ENCODE results near the gene INTS7. TPM values are rescaled to one million over a fixed set of nuclear protein-coding genes. Genes with fewer than 3 reads are reported as not detected.
A peak's percentile ranks its signal among the peaks of the same experiment; 100 is the strongest.
"Not testable (repeated sequence)": the region's sequence is repeated elsewhere in the genome, so short reads cannot be mapped to it uniquely, and the experiment has no call there.

The INTS7 gene
- total RNA-seq, 1 donor from 2014 or later: 8.2 TPM

DNA sequence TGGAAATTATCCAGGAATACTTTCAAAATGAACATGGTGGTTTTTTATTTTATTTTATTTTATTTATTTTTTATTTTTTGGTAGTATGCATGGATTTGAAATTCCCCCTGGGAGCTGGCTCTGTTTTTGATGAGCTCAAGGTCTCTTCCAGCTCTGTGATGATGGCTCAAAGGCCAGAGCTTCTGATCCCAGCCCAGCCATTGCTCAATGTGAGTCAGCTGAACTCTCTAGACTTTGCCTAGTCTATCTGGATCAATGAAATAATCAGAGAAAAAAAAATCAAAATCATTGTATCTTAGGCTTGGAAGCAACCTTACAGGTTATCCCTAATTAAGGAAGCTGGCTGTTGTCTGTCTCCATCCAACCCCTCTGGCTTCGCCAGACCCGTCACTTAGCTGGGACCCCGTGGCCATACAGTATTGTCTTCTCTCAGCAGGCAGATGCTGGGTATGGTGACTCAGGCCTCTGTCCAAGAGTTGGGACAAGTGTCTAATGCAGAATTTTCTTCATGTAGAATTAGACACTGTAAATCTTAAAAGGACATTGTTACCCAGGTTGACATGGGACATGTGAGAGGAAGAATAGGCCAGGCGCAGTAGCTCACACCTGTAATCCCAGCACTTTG is 114.6 kb downstream of the INTS7 start:
- intact Hi-C loops (cut with DNase I): no loop called here
- no peak for DNase-seq

DNA sequence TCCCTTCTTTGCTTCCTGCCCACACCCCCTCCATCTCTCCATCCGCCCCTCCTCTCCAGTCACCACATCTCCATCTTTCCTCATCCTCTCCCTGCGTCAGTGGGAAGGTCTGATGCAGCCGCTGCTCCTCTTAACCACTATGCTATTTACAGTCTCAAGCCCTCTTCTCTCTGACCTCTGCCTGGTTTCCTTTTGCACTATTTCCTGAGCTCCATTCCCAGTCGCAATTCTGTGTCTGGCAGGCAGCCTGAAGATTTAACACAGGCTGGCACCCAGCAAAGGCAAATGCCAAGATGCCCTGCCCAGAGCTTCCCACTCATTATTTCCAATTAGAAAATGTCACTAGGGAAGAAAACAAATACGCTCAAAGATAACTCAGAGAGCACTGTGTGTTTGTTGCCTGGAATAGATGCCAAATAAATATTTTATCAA is 115.2 kb downstream of the INTS7 start:
- DNase-seq: no peak
- intact Hi-C loops (cut with DNase I): no loop called here
- ATAC-seq (ENCODE audit: poor library complexity): peak; percentile 75

More for the DNA sequence above, 114.6 kb downstream of the INTS7 start:
- ATAC-seq (ENCODE audit: poor library complexity): peak; percentile 36

DNA sequence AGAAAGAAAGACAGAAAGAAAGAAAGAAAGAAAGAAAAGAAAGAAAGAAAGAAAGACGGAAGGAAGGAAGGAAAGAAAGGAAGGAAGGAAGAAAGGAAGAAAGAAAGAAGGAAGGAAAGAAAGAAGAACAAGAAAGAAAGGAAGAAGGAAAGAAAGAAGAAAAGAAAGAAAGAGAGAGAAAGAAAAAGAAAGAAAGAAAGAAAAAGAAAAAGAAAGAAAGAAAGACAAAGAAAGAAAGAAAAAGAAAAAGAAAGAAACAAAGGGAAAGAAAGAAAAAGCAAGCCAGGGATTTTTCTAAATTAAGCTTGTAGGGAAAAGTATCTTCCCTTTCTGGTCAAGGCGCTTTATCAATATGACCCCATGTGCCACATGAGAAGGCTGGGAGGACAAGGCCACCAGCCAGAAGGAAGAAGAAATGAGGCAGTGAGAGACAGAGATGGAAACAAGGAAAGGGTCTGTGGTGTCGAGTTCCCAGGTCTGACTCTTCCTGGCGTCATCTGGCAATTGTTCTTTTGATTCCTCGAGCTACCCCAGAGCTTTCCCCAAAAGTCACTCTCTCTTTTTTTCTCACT is 116.4 kb downstream of the INTS7 start:
- DNase-seq (no peak), ATAC-seq (ENCODE audit: poor library complexity) (no peak)
- intact Hi-C loops (cut with DNase I): no loop called here

DNA sequence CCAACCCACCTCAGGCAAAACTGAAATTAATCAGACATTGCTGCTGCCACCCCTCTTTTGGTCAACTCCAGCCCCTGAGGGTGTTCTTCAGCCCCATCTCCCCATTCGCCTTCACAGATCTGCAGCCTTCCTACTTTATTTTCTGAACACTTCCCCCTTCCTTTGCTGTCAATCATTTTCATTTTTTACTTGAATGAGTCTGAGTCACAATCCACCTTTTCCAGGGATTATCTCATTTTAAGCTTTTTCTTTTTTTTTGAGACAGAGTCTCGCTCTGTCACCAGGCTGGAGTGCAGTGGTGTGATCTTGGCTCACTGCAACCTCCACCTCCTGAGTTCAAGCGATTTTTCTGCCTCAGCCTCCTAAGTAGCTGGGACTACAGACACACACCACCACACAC is 118.9 kb downstream of the INTS7 start:
- DNase-seq; intact Hi-C loops (cut with DNase I); ATAC-seq (ENCODE audit: poor library complexity): not testable (repeated sequence)

DNA sequence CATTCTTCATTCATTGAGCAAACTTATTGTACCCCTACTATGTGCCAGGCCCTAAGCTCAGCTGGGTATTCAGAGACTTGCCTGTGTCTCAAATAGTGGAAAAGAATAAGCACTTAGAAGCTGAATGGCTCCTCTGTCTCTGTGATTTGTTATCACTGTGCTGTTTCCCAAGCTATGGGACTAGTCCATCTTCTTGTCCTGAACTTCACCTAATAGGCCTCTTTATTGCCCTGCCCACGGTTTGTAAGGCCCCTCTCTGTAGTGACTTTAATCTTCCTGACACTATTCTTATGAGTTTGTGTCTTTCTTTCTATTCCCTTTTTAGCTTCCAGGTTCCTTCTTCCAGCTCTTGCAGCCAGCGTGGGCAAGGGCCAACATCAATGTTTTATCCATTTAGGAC is 119.4 kb downstream of the INTS7 start:
- ATAC-seq (ENCODE audit: poor library complexity) (no peak), DNase-seq (no peak)
- intact Hi-C loops (cut with DNase I): no loop called here

DNA sequence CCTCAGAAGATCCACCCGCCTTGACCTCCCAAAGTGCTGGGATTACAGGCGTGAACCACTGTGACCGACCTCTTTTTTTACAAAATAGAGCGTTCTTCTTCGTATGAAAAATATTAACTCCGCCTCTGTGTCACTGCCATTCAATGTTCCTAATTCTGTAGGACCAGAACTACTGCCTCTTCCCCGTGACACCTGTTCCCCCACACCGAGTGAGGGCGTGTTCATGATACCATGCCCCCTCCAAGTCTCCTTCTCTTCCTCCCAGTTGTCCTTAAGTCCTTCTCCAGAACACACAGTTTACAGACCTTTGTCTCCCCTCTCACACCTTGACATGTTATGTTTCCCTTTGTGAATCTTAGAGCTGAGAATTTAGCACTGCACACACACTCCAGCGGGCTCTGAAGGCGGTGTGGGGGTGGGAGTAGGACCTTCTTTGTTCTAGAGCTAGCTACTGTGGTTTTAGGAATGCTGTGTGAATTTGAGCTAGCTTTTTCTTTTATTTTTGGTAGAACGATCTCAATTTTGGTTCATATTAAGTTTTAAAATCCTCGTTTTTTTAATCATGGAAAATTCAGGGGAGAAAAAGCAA is 122.4 kb downstream of the INTS7 start:
- intact Hi-C loops (cut with DNase I): no loop called here
- ATAC-seq (ENCODE audit: poor library complexity): no peak
- no peak for DNase-seq

DNA sequence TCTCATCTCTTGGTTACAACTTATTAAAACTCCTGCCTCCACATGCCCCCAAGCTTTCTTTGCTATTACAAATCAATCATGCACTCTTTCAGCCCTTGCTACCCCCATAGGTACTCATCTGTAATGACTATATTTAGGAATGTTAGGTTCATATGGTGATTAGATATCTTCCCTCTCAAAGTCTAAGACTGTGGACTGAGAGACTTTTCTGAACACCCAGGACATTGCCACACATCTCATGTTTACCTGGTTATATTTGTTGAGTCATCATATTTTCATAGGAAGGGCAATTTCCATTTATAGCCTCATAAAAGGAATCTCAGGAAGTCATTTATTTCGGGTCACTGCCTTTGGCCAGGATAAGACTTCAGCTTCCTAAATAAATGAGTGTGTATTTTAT is 123.3 kb downstream of the INTS7 start:
- DNase-seq (no peak), ATAC-seq (ENCODE audit: poor library complexity) (no peak)
- intact Hi-C loops (cut with DNase I): no loop called here

DNA sequence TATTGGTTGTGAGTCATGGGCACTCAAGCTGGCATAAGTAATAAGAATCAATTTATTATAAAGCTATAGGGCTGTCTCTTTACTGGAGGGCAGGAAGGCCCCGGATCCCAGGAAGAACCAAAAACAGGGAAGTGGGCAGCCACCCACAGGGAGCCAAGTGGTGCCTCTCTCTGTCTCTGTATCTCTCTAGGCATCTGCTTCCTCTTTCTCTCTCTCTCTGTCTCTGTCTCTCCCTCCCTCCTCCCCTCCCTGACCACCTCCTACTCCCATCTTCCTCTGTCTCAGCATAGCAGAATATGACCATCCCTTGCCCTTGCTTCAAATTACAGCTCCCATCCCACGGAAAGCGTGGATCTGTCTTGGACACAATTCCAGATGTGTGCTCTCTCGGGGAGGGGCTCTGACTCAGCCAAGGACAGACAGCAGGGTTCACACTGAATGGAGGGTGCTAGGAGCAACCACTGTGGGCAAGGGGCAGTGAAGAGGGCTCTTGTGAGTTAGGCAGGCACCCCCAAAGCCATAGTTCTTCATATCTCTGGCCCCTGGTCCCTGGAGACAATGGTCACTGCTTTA is 124.4 kb downstream of the INTS7 start:
- ATAC-seq (ENCODE audit: poor library complexity) (peak; percentile 63), DNase-seq (no peak)
- intact Hi-C loops (cut with DNase I): no loop called here

DNA sequence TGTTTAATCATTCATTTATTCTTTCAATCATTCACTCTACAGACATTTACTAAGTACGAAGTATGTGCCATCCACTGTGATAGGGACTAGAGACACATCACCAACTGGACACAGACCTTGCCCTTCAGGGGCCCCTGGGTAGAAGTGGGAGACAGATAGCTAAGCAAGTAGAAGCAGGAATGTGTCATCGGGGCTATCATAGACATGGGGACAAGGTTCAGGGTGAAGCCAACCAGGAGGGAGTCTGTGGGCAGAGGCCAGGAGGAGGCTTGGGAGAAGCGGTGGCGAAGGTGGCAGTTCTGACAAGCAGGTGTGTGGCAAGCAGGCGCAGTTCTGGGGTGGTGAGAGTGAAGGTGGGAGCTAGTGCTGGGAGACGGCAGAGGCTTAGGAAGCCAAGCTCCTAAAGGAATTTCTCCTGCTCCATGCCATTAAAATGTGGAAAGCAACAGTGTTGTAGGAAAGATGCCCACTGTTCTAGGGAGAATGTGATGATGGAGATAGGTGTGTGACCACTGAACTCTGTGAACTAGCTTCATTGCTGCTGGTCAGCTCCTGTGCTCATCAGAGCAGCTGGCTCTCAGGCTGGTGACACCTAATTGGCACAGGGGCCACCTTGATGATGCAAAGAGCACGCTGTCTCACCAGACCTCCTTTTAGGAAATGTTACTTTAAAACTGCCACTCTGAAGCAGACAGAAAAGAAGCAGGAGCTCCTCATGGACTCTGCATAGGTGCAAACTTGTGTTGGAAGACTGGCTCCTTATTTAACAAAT is 125.1 kb downstream of the INTS7 start:
- intact Hi-C loops (cut with DNase I): no loop called here
- ATAC-seq (ENCODE audit: poor library complexity) (no peak), DNase-seq (no peak)

DNA sequence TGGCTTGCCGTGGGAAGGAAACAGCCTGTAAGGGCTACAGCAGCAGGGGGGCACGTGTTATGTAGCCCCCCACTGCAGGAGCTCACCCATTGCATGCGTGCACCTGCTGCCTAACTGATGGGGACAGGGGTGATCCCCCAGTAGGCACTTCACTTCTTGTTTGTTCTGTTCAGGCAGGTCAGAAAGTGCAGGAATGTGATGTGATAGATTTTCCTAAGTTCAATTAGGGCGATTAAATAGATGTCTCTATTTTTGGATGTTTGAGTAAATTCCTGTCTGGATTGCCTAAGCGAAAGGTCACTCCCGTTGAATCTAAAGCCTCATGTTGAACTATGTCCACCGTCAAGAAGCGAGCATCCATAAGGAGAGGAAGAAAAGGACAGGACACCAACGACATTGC is 126.0 kb downstream of the INTS7 start:
- ATAC-seq (ENCODE audit: poor library complexity) (no peak), DNase-seq (no peak)
- intact Hi-C loops (cut with DNase I): no loop called here

DNA sequence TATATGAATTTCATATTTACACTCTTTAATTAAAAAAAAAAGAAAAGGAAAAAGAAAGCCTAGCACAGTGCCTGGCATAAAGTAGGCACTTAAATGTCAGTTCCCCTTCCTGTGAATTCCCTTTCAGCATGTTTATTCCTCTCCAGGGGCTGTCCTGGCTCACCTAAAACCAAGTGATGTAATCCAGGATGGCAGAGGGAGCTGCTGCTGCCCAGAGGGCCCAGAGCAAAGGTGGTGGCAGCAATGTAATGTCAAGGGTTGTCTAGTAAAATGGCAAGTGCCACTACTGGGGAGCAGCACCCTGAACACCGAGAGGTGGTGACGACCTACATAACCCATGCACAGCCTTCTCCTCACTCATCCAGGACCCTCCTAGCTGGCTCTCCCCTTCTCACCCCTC is 126.4 kb downstream of the INTS7 start:
- intact Hi-C loops (cut with DNase I): no loop called here
- ATAC-seq (ENCODE audit: poor library complexity) (no peak), DNase-seq (no peak)

DNA sequence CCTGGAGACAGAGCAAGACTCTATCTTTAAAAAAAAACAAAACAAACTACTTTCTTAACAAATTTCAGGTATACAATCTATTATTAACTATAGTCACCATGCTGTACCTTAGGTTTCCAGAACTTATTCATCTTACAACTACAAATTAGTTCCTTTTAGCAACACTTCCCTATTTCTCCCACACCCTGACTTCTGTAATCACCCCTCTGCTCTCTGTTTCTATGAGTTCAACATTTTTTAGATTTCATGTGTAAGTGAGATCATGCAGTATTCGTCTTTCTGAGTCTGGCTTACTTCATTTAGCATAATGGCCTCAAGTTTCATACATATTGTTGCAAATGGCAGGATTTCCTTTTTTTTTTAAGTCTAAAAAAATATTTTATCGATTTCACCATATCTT is 126.9 kb downstream of the INTS7 start:
- intact Hi-C loops (cut with DNase I): no loop called here
- ATAC-seq (ENCODE audit: poor library complexity) (no peak), DNase-seq (no peak)

DNA sequence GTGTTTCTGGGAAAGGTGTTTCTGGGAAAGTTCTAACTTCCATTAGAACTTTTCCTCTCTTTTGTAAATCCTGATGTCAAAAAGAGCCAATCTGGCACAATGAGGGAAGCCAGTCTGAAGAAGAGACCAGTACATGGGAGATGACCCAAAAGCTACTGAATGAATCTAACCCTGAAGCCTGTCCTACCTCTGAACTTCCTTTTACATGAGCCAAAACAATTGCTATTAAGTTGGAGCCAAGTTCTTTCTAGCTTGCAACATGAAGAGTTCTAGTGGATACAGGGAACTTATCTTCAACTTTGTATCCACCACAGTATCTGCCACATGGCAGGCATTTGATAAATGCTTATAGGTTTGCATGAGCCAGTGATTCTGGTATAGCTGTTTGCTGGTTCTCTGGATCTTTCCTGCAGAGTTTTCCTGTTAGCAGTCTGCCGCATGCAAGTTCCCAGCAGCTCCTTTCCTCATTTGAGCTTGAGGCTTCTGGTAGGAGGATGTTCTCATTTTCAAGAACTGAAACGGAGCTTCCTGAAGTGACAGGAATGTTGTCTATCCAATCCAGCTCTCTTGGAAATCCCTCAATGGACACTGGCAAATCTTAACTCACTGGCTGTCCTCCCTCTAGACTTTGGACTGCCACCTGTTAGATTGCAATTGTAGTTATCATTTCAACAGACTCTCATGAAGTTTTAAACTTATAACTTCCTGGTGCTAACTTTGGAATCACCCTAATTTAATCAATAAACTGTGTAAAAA is 131.7 kb downstream of the INTS7 start:
- DNase-seq (no peak), ATAC-seq (ENCODE audit: poor library complexity) (no peak)
- intact Hi-C loops (cut with DNase I): no loop called here

DNA sequence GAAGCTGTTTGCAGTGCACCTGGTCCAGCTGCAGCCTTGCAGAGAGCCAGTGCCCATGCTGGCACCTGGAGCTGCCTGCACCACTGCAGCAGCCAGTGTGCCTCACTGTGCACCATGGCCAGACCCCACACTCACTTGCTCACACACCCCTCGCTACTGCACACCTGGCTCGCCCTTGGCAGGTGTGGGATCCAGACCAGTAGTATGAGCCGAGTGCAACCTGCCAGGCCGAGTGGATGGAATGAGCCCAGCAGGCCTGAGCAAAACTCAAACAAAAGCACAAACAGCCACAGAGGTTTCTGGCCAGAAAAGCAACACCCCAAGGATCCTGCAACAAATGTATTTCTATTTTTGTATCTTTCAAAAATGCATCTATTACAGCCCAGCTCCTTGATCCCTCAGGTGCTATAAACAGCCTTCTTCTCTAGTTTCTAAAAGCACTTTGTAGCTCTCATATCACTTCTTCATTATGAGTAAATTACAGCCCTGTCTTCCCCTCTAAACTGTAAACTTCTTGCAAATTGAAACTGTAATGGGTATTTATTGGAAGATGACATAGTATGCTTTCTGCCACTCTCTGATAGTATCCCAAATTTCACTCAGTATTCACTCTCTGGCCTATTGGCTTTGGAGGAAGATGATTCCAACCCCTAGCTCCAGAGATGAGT is 132.6 kb downstream of the INTS7 start:
- ATAC-seq (ENCODE audit: poor library complexity) (no peak), DNase-seq (no peak)
- intact Hi-C loops (cut with DNase I): no loop called here

DNA sequence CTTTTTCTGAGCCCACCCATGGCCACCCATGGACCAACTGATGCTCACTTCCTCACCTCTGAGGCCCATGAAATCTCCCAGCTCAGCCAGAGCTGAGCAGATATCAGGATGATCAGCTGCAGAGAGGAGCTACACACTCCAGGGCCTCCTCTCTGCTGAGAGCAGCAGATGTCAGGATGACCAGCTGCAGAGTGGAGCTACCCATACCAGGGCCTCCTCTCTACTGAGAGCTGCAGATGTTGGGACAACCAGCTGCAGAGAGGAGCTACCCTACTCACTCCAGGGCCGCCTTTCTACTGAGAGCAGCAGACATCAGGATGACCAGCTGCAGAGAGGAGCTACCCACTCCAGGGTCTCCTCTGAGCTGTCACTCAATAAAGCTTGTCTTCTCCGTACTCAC is 133.4 kb downstream of the INTS7 start:
- ATAC-seq (ENCODE audit: poor library complexity) (no peak), DNase-seq (no peak)
- intact Hi-C loops (cut with DNase I): no loop called here

DNA sequence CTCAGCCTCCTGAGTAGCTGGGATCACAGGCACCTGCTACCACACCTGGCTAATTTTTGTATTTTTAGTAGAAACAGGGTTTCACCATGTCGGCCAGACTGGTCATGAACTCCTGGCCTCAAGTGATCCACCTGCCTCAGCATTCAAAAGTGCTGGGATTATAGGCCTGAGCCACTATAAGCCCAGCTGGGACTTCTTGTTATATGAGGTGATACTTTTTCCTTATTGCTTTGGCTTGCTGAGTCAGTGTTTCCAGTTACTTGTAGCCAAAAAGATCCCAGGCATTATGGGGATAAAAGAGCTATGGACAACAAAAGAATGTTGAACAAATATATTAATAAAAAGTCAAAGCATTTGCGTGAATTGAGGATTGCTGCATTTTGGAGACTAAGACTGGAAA is 134.9 kb downstream of the INTS7 start:
- no peak for ATAC-seq (ENCODE audit: poor library complexity)
- no peak for DNase-seq

DNA sequence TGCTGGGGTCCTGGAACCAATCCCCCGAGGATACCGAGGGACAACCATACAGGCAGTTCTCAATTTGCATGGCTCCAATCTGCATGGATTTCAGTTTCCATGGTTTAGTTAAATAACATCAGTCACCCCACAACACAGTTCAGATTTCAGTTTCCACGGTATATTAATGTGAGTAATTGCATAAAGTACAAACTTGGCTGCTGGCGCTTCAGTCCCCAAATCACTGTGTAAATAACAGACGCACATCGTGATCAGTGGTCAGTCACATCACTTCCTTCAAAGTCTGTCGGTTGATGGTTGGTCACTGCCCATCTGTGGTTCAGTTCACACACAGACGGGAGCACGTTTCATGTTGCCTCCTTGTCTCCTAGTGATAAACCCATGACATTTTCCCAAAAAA is 138.4 kb downstream of the INTS7 start:
- intact Hi-C loops (cut with DNase I): no loop called here
- ATAC-seq (ENCODE audit: poor library complexity) (no peak), DNase-seq (no peak)

More for the DNA sequence above, 134.9 kb downstream of the INTS7 start:
- intact Hi-C loops (cut with DNase I): no loop called here

DNA sequence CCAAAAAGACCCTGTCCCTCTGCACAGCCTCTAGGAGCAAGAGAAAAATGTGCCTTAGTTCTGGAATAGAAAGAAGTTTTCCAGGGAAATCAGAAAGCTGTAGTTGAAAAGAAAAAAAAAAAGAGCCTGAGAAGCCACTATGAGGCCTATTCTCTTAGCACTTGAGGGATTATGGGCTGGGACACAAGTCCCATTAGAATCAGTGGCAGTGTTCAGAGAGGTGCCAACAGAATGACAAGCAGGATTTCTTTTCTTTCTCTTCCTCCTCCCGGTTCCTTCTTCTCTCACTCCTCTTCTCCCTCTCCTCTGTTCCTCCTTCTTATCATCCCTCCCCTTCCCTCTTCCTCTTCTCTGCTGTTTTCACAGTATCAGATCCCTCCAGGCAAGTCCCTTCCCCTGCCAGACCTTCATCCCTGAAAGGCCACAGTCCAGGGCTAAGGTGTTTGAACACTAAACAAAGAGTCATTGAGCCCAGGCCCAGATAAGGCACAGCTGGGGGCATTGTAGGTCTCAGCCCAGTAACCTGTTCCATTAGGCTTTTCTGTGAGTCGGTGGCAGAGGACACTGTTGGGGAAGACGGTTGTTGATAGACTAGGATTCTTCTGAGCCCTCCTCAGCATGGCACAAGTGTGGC is 140.1 kb downstream of the INTS7 start:
- DNase-seq (no peak), ATAC-seq (ENCODE audit: poor library complexity) (no peak)
- intact Hi-C loops (cut with DNase I): no loop called here
